22Rv1 (cell line): ENCODE results near the gene PLD4.

Experiments
- H3K27ac ChIP-seq: fragments of 450-650 bp; 2 replicates; pipeline ENCODE4 v1.5.1; 2017
- ZFX ChIP-seq: fragments of 450-650 bp; IDR thresholded peaks from 2 replicates; pipeline ENCODE4 v1.6.1; 2017; ENCODE audit warnings: antibody characterized with exemption, borderline replicate concordance
- TF ChIP-seq, protein P1 (sequence below): fragments of 450-650 bp; IDR thresholded peaks from 2 replicates; pipeline ENCODE4 v1.5.1; 2017; ENCODE audit warnings: mild to moderate bottlenecking

Gene PLD4

GRCh38 chr14:104925214-104925854, 655 bp downstream of the PLD4 start:
- H3K27ac ChIP-seq: no peak overlapping the region
- TF ChIP-seq, protein P1, sequence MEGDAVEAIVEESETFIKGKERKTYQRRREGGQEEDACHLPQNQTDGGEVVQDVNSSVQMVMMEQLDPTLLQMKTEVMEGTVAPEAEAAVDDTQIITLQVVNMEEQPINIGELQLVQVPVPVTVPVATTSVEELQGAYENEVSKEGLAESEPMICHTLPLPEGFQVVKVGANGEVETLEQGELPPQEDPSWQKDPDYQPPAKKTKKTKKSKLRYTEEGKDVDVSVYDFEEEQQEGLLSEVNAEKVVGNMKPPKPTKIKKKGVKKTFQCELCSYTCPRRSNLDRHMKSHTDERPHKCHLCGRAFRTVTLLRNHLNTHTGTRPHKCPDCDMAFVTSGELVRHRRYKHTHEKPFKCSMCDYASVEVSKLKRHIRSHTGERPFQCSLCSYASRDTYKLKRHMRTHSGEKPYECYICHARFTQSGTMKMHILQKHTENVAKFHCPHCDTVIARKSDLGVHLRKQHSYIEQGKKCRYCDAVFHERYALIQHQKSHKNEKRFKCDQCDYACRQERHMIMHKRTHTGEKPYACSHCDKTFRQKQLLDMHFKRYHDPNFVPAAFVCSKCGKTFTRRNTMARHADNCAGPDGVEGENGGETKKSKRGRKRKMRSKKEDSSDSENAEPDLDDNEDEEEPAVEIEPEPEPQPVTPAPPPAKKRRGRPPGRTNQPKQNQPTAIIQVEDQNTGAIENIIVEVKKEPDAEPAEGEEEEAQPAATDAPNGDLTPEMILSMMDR: no peak
- TF ChIP-seq ZFX: no peak

- H3K27ac ChIP-seq: no peak overlapping the region
Measured at GRCh38 chr14:104925855-104926609, 1.4 kb downstream of the PLD4 start.

GRCh38 chr14:104926619-104927431, 2.1 kb downstream of the PLD4 start:
- no peak overlapping the region for H3K27ac ChIP-seq
- TF ChIP-seq, protein P1: no peak
- TF ChIP-seq ZFX: no peak

More at GRCh38 chr14:104925855-104926609, 1.4 kb downstream of the PLD4 start:
- no peak for TF ChIP-seq ZFX
- TF ChIP-seq, protein P1: no peak

DNA sequence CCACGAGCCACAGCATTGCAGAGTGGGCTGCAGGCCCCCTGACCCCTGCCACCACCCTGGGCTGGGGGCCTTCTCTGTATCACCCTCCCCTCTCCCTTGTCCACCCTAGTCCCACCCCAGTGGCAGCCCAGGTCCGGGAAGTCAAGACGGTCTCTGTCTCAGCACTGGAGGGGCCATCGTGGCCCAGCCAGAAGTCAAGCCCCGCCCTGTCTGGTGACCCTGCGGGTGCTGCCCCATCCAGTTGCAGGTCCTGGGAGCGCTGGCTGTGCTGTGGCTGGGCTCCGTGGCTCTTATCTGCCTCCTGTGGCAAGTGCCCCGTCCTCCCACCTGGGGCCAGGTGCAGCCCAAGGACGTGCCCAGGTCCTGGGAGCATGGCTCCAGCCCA, 2.7 kb downstream of the PLD4 start:
- TF ChIP-seq, protein P1: no peak
- no peak for TF ChIP-seq ZFX
- no peak overlapping the region for H3K27ac ChIP-seq

DNA sequence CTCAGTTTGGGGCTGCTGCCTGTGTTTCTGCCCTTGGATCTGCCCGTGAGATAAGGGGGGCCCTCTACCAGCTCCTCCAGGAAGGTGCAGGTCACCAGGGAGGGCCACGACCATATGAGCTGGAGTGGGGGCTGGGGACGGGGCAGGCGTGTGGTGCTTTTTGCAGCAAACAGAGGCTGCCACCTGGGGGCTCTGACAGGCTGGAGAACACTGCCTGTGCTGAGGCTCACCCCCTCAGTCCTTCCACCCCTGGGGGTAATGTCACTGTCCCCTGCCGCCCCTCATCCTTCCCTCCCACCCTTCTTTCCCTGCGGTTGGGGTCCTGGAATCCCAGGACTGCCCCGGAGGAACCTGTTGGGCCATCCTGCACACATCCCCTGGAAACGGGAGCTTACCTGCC, 3.2 kb downstream of the PLD4 start:
- H3K27ac ChIP-seq: no peak overlapping the region
- TF ChIP-seq ZFX: no peak
- TF ChIP-seq, protein P1: no peak

- no peak for TF ChIP-seq ZFX
- TF ChIP-seq, protein P1: no peak
- no peak overlapping the region for H3K27ac ChIP-seq
Measured at GRCh38 chr14:104928391-104929133, 3.9 kb downstream of the PLD4 start.
